OCI-LY7 (cell line): ENCODE measurements around the gene UPF3B.

Experiments used
- EZH2phosphoT487 ChIP-seq: fragments of 200-600 bp; sonication (generic); IDR thresholded peaks from 2 replicates; pipeline ENCODE4 v1.6.1; 2018; ENCODE audit warnings: low read depth, borderline replicate concordance, mild to moderate bottlenecking, mixed run types, antibody characterized with exemption, low read length, moderate library complexity, mixed read lengths
- TF ChIP-seq, protein P1 (sequence below): fragments of 200-600 bp; sonication (generic); conservative IDR thresholded peaks from 2 replicates; pipeline ENCODE4 v1.5.1; 2014; ENCODE audit warnings: mild to moderate bottlenecking, antibody characterized with exemption, low read length, moderate library complexity, mixed read lengths

DNA sequence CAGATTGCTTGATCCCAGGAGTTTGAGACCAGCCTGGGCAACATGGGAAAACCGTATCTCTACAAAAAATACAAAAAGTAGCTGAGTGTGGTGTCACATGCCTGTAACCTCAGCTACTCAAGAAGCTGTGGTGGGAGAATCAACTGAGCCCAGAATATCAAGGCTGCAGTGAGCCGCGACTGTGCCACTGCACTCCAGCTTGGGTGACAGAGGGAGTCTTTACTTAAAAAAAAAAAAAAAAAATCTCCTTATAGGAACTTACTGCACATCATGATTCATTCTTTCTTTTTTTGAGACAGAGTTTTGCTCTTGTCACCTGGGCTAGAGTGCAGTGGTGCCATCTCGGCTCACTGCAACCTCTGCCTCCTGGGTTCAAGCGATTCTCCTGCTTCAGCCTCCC, 24.3 kb downstream of the UPF3B start:
- TF ChIP-seq, protein P1, sequence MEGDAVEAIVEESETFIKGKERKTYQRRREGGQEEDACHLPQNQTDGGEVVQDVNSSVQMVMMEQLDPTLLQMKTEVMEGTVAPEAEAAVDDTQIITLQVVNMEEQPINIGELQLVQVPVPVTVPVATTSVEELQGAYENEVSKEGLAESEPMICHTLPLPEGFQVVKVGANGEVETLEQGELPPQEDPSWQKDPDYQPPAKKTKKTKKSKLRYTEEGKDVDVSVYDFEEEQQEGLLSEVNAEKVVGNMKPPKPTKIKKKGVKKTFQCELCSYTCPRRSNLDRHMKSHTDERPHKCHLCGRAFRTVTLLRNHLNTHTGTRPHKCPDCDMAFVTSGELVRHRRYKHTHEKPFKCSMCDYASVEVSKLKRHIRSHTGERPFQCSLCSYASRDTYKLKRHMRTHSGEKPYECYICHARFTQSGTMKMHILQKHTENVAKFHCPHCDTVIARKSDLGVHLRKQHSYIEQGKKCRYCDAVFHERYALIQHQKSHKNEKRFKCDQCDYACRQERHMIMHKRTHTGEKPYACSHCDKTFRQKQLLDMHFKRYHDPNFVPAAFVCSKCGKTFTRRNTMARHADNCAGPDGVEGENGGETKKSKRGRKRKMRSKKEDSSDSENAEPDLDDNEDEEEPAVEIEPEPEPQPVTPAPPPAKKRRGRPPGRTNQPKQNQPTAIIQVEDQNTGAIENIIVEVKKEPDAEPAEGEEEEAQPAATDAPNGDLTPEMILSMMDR, result no peak
- TF ChIP-seq EZH2phosphoT487, result no peak
